HFFc6 (cell line): ENCODE measurements around the gene HAL. TPM values are rescaled to one million over a fixed set of nuclear protein-coding genes. Genes with fewer than 3 reads are reported as not detected.
"Not testable (repeated sequence)": the region's sequence is repeated elsewhere in the genome, so short reads cannot be mapped to it uniquely, and the experiment has no call there.

ENCODE experiments used
- DNase-seq: peaks from one replicate; pipeline ENCODE4 v3.0.0-alpha.2; 2018
- H3K27ac Mint-ChIP-seq: 2 replicates; pipeline ENCODE4 v1.8.0; 2020; ENCODE audit warnings: mild to moderate bottlenecking, mixed read lengths
- H3K27me3 Mint-ChIP-seq: 2 replicates; pipeline ENCODE4 v1.8.0; 2021; ENCODE audit warnings: mild to moderate bottlenecking, moderate library complexity, mixed read lengths; ENCODE audit not compliant: insufficient read depth
- H3K36me3 Mint-ChIP-seq: 2 replicates; pipeline ENCODE4 v1.8.0; 2021; ENCODE audit warnings: low read depth, mixed read lengths
- H3K4me1 Mint-ChIP-seq: 2 replicates; pipeline ENCODE4 v1.8.0; 2020; ENCODE audit warnings: low read depth, mixed read lengths
- H3K4me3 Mint-ChIP-seq: 2 replicates; pipeline ENCODE4 v1.8.0; 2020; ENCODE audit warnings: mild to moderate bottlenecking, moderate library complexity, mixed read lengths
- H3K9me3 Mint-ChIP-seq: 2 replicates; pipeline ENCODE4 v1.8.0; 2020; ENCODE audit warnings: mild to moderate bottlenecking, mixed read lengths
- total RNA-seq, 6 experiments: library from RNA; stranded (reverse); fragmentation: NEBNext Ultra II Directional; extraction: Animal tissue kit (Norgen Biotek cat#: 25700); gene quantifications; 2 replicates in 1 of 6; 3 replicates in 5 of 6; pipeline ENCODE4 v1.2.3, GENCODE V29; 2021
- TF ChIP-seq, protein P1 (sequence below): fragments of 200-600 bp; sonication (generic); IDR thresholded peaks from 2 replicates; pipeline ENCODE4 v1.5.0; 2021; ENCODE audit warnings: antibody characterized with exemption, mild to moderate bottlenecking

Gene HAL
- total RNA-seq, 6 experiments from 2014 or later = not detected

DNA sequence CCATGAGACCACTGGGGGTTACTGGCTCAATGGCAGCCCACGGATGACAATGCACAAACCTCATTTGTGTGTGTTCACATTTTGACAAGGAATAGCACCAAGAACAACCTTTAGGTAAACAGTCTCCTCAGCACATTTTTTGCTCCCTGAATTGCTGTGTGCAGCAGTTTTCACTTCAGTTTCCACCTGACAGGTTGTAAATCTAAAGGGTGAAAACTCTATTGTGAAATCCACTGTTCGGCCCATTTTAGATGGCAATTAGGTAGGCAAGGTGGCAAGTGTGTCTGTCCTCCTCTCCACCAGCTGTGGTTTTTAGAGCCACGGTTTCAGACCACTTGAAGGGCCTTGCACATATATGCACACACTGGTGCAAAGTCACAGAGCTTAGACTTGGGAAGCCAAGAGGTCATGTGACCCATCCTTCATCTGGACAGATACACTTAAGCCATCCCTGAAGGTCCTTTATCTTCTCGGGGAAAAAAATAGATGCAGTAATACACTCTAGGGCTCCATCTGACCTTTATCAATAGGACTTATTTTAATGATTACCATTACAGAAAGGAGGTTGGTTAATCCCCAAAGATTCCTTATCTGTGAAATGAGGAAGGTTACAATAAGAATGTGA is 23.2 kb downstream of the HAL start:
- H3K27me3 Mint-ChIP-seq = peaks cover 22% of the 10 kb centered on the region; the same call in 1 of the 2 replicates
- no peak overlapping the region for H3K4me3 Mint-ChIP-seq
- TF ChIP-seq, protein P1, sequence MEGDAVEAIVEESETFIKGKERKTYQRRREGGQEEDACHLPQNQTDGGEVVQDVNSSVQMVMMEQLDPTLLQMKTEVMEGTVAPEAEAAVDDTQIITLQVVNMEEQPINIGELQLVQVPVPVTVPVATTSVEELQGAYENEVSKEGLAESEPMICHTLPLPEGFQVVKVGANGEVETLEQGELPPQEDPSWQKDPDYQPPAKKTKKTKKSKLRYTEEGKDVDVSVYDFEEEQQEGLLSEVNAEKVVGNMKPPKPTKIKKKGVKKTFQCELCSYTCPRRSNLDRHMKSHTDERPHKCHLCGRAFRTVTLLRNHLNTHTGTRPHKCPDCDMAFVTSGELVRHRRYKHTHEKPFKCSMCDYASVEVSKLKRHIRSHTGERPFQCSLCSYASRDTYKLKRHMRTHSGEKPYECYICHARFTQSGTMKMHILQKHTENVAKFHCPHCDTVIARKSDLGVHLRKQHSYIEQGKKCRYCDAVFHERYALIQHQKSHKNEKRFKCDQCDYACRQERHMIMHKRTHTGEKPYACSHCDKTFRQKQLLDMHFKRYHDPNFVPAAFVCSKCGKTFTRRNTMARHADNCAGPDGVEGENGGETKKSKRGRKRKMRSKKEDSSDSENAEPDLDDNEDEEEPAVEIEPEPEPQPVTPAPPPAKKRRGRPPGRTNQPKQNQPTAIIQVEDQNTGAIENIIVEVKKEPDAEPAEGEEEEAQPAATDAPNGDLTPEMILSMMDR = no peak
- H3K4me1 Mint-ChIP-seq = no peaks in the 10 kb centered on the region
- H3K36me3 Mint-ChIP-seq = no peaks in the 10 kb centered on the region
- no peak for DNase-seq
- no peak overlapping the region for H3K27ac Mint-ChIP-seq
- H3K9me3 Mint-ChIP-seq = peaks cover 7% of the 10 kb centered on the region; the same call in 1 of the 2 replicates

DNA sequence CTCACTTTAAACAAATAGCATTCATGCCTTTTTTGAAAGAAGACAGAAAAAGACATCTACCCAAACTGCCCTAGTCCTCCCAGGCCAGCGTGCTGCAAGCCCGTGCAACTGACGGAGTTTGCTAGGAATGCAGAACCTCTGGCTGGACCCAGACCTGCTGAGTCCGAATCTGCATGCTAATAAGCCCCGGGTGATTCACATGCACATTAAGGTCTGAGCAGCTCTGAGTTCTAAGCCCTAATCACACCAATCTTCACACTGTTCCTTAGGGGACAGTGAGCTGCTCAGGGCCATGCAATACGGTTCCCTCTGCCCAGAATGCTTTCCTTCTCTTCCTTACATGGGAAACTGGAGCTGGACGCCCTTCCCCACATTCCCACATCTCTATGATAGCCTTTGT is 25.2 kb downstream of the HAL start:
- Mint-ChIP-seq H3K4me1 (peaks cover 10% of the 10 kb centered on the region), H3K4me3 (no peak overlapping the region)
- TF ChIP-seq, protein P1 = no peak

DNA sequence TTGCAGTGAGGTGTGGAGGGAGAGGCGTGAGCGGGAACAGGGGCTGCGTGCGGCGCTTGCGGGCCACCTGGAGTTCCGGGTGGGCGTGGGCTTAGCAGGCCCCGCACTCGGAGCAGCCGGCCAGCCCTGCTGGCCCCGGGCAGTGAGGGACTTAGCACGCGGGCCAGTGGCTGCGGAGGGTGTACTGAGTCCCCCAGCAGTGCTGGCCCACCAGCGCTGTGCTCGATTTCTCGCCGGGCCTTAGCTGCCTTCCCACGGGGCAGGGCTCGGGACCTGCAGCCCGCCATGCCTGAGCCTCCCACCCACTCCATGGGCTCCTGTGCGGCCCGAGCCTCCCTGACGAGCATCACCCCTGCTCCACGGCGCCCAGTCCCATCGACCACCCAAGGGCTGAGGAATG is 27.0 kb downstream of the HAL start:
- H3K9me3 Mint-ChIP-seq, H3K36me3 Mint-ChIP-seq: not testable (repeated sequence)

More for the DNA sequence above, 25.2 kb downstream of the HAL start:
- no peak for DNase-seq
- no peak overlapping the region for H3K27ac Mint-ChIP-seq
- no peaks in the 10 kb centered on the region for H3K36me3 Mint-ChIP-seq
- peaks cover 7% of the 10 kb centered on the region; the same call in 1 of the 2 replicates for H3K27me3 Mint-ChIP-seq
- peaks cover 7% of the 10 kb centered on the region; the same call in 1 of the 2 replicates for H3K9me3 Mint-ChIP-seq

DNA sequence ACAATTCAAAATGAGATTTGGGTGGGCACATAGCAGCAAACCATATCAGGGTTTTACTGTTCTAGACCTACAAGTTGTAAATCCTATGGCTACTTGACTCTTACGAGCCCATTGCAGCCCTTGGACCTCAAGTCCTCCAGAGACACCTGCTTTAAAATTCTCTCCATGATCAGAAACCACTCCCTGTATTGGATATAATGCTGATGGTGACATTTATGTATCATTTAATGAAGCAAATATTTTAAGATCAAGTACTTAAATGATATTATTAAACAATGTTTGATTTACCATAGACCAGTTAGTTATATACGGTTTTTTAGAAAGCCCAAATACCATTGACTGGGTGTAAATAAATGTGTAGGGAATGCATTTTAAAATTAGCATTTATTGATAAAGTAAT is 28.8 kb downstream of the HAL start:
- no peak overlapping the region for H3K4me3 Mint-ChIP-seq
- no peak overlapping the region for H3K27ac Mint-ChIP-seq
- H3K36me3 Mint-ChIP-seq = no peaks in the 10 kb centered on the region
- no peak for DNase-seq
- H3K4me1 Mint-ChIP-seq = peaks cover 10% of the 10 kb centered on the region
- TF ChIP-seq, protein P1 = no peak
- H3K27me3 Mint-ChIP-seq = peaks cover 3% of the 10 kb centered on the region
- H3K9me3 Mint-ChIP-seq = peaks cover 7% of the 10 kb centered on the region; the same call in 1 of the 2 replicates

More for the DNA sequence above, 27.0 kb downstream of the HAL start:
- H3K4me3 Mint-ChIP-seq, H3K27ac Mint-ChIP-seq, DNase-seq, H3K4me1 Mint-ChIP-seq: not testable (repeated sequence)
- peaks cover 10% of the 10 kb centered on the region for H3K27me3 Mint-ChIP-seq

DNA sequence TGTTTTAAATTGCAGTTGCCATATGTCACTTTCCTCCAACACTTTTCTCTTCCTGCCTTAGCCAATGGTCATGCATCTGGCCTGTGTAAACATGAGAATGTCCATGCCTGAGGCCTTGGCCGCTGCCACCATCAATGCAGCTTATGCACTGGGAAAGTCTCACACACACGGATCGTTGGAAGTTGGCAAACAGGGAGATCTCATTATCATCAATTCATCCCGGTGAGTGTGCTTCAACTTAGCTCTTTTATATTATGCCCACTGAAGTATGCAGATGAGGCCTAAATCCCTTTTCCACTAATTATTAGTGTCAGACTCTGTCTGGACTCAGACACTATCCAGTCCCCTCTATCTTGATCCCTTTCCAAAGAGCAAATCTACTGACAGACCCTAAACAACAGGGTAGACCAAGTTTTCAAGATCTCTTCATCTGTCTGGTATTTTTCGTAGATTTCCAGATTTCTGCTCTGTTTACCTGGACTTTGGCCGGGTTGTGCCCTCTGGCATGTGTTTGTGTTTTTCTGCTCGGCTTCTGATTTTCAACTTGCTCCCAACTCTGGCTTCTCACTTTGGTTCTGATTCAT is 29.8 kb downstream of the HAL start:
- Mint-ChIP-seq H3K4me3 (no peak overlapping the region), H3K36me3 (no peaks in the 10 kb centered on the region), H3K9me3 (peaks cover 7% of the 10 kb centered on the region; the same call in 1 of the 2 replicates), H3K27ac (no peak overlapping the region), H3K27me3 (peaks cover 3% of the 10 kb centered on the region), H3K4me1 (peaks cover 10% of the 10 kb centered on the region)
- TF ChIP-seq, protein P1 = no peak
- no peak for DNase-seq

DNA sequence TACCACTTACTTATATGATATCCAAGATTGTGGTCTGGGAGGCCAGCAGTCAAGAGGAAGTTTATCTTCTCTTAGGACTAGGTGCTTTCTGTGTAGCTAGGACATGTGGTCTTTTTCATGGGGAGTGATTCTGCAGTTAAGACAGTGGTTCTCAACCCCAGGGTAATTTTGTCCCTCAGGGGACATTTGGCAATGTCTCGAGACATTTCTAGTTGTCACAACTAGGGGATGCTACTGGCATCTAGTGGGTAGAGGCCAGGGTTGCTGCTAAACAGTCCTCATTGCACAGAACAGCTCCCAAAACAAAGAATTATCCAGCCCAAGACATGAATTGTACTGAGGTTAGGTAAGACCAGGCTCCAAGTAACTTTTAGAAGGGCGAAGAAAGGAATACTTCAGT is 33.0 kb downstream of the HAL start:
- H3K36me3 Mint-ChIP-seq = no peaks in the 10 kb centered on the region
- H3K27ac Mint-ChIP-seq = no peak overlapping the region
- TF ChIP-seq, protein P1 = no peak
- no peak for DNase-seq
- H3K9me3 Mint-ChIP-seq = no peaks in the 10 kb centered on the region
- H3K27me3 Mint-ChIP-seq = peaks cover 6% of the 10 kb centered on the region
- H3K4me1 Mint-ChIP-seq = peaks cover 10% of the 10 kb centered on the region
- H3K4me3 Mint-ChIP-seq = no peak overlapping the region
